ENCODE results near the gene CEPT1.

DNA sequence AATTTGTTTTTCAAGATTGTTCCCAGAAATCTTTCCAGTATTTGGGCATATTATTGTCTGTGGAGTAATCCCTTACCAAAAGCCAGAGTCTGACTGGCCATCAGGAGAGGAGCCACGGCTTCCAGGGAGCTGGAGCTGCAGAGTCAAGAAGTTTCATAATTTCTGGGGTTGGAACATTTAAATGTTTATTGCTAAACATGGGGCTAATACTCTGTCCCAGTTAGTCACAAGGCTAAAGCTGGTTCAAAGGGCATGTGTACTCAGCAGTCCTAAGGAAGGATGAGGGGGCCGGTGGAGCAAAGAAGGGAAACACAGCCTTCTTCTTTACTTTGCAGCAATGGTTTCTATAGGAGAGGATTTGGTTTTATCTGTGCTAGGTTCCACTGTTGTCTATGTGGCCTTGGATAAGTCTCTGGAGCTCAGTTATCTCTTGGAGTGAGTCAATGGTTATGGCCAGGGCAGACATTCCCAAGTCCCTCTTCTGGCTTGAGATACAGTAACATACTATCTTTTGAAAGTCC lies 51.0 kb downstream of the CEPT1 start:
- TF ChIP-seq, protein P1, sequence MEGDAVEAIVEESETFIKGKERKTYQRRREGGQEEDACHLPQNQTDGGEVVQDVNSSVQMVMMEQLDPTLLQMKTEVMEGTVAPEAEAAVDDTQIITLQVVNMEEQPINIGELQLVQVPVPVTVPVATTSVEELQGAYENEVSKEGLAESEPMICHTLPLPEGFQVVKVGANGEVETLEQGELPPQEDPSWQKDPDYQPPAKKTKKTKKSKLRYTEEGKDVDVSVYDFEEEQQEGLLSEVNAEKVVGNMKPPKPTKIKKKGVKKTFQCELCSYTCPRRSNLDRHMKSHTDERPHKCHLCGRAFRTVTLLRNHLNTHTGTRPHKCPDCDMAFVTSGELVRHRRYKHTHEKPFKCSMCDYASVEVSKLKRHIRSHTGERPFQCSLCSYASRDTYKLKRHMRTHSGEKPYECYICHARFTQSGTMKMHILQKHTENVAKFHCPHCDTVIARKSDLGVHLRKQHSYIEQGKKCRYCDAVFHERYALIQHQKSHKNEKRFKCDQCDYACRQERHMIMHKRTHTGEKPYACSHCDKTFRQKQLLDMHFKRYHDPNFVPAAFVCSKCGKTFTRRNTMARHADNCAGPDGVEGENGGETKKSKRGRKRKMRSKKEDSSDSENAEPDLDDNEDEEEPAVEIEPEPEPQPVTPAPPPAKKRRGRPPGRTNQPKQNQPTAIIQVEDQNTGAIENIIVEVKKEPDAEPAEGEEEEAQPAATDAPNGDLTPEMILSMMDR (IDR thresholded peaks at IDR 0.05) = no peak
- TF ChIP-seq EZH2 (IDR thresholded peaks at IDR 0.05) = no peak
